Heart left ventricle (tissue), 16 donors: ENCODE results near the gene SEPTIN5. TPM values are rescaled to one million over a fixed set of nuclear protein-coding genes. Genes with fewer than 3 reads are reported as not detected.
A peak's percentile ranks its signal among the peaks of the same experiment; 100 is the strongest.

Experiments
- ATAC-seq, 4 donors: fragments of 200-7000 bp; cut with Tn5 transposase; one replicate each; pipeline ENCODE4 v1.9.1; 2020 to 2022; ENCODE audit warnings: moderate library complexity in 4 of 4, mild to moderate bottlenecking in 3 of 4, moderate number of reproducible peaks in 1 of 4
- DNase-seq, 5 donors: peaks; one replicate each; pipeline ENCODE4 v3.0.0-alpha.2; 2020
- H3K27ac ChIP-seq, 12 donors: fragments of 200-600 bp; sonication (generic) in 4 of 12; one replicate each; pipeline versions ENCODE4 v1.5.0 to v1.8.0; 2016 to 2022; ENCODE audit warnings: mild to moderate bottlenecking in 2 of 12
- H3K27me3 ChIP-seq, 9 donors: fragments of 200-600 bp; sonication (generic) in 2 of 9; one replicate each; pipeline versions ENCODE4 v1.5.1 to v1.8.0; 2016 to 2022; ENCODE audit warnings: mild to moderate bottlenecking in 3 of 9
- H3K36me3 ChIP-seq, 9 donors: fragments of 200-600 bp; sonication (generic) in 2 of 9; one replicate each; pipeline versions ENCODE4 v1.5.0 to v1.8.0; 2018 to 2022; ENCODE audit warnings: mild to moderate bottlenecking in 2 of 9
- H3K4me1 ChIP-seq, 12 donors: fragments of 200-600 bp; sonication (generic) in 4 of 12; one replicate each; pipeline versions ENCODE4 v1.5.0 to v1.8.0; 2016 to 2022; ENCODE audit warnings: mild to moderate bottlenecking in 3 of 12
- H3K4me3 ChIP-seq, 12 donors: fragments of 200-600 bp; sonication (generic) in 4 of 12; one replicate each; pipeline versions ENCODE4 v1.5.0 to v1.8.0; 2017 to 2022; ENCODE audit warnings: mild to moderate bottlenecking in 9 of 12, moderate library complexity in 4 of 12
- H3K9me3 ChIP-seq, 12 donors: fragments of 200-600 bp; sonication (generic) in 4 of 12; one replicate each; pipeline versions ENCODE4 v1.5.0 to v1.8.0; 2016 to 2022; ENCODE audit warnings: mild to moderate bottlenecking in 1 of 12
- CTCF ChIP-seq, 12 donors: fragments of 200-600 bp; sonication (generic) in 4 of 12; IDR thresholded peaks; one replicate each; pipeline versions ENCODE4 v1.5.0 to v1.8.0; 2018 to 2022; ENCODE audit warnings: antibody characterized with exemption in 12 of 12, mild to moderate bottlenecking in 5 of 12
- POLR2A ChIP-seq, 2 donors: fragments of 450-650 bp; IDR thresholded peaks; one replicate each; pipeline ENCODE4 v1.6.1; 2017; ENCODE audit warnings: antibody characterized with exemption in 2 of 2, mild to moderate bottlenecking in 2 of 2, moderate library complexity in 2 of 2
- WGBS, 4 donors: extraction: QIAGEN DNeasy Blood & Tissue Kit in 2 of 4; methylation state at CpG; one replicate each; pipeline versions ENCODE4 v1.1.5 to v1.1.7; 2013 to 2018; 5-methylcytosine and 5-hydroxymethylcytosine counted together
- intact Hi-C, 10 donors: fragments of 100-400 bp; cut with DNase I; formaldehyde crosslinking; loops; one replicate each; pipeline versions ENCODE4 v1.11.1 to v1.14.2; 2022
- polyA plus RNA-seq, 2 donors: library from polyadenylated mRNA; stranded (reverse); fragments of 200-250 nt; gene quantifications; one replicate each; pipeline ENCODE4 v1.2.3, GENCODE V29; 2013
- total RNA-seq, 9 donors: library from RNA; depleted of rRNA in 2 of 9; stranded (reverse); fragments of >200 nt in 2 of 9; fragmentation: NEBNext Ultra II Directional in 3 of 9; extraction: Animal tissue kit (Norgen Biotek cat#: 25700) in 3 of 9; gene quantifications; one replicate each; pipeline versions ENCODE4 v1.1.0 to v1.2.4, GENCODE V29; 2016 to 2023
- donor health status: ischemic (EF 13 %, LVEDD 7.1; RV severe dilation, severe dysfunction).
- donor health status: healthy with polysubstance abuse.
- donor health status: DM: no; HTN: yes; CAD: no.
- donor health status: DM: no; HTN: no; CAD: no.
- donor health status: ischemic (EF 25% LVEDD 6.9; RV normal size, moderate dysfunction).
- donor health status: ischemic (EF 25% LVEDD 5.7; RV mildly dilated, moderate dysfunction).
- donor health status: healthy.
- donor health status: DM: yes; HTN: yes; CAD: no.
- donor health status: ischemic (EF 35%, LVEDD 5.7; RV mildly dilated, moderate dysfunction).
- donor health status: nonischemic (EF 11% LVEDD 7.7; RV severe dilation, severe dysfunction).
- donor health status: DM: yes; HTN: yes; CAD: no.
- donor health status: PGD.
- donor health status: ischemic (EF 29% LVEDD 5.4; RV normal size, mild dysfunction).
- donor health status: nonischemic (EF 23%, LVEDD 6.1; RV moderate dilation, normal function).

The SEPTIN5 gene
- total and polyA plus RNA-seq, 11 donors = 75.7 to 272 (median 127) TPM

- H3K9me3 ChIP-seq = no peaks in the 10 kb centered on the region
- ATAC-seq (peak; percentile 87 to 95 (median 92)), DNase-seq (peak; percentile 75 to 92 (median 78))
- intact Hi-C loops = loop anchor here in 1 of 10 donors (5.0 kb wide), 1 partner anchor 107 kb away; the partner anchor contains the start of genes GNB1L and RTL10
- TF ChIP-seq POLR2A (IDR thresholded peaks at IDR 0.05) (no peak), CTCF (IDR thresholded peaks at IDR 0.05) (no peak)
- H3K27ac ChIP-seq = peak overlapping the region in 9 of 12 donors; percentile 6 to 80 (median 46)
- H3K4me1 ChIP-seq = peaks cover 0 to 23% (median 11%) of the 10 kb centered on the region in 12 donors
- peaks cover 0 to 6% (median 0%) of the 10 kb centered on the region in 9 donors for H3K27me3 ChIP-seq
- no peak overlapping the region for H3K4me3 ChIP-seq
- 44 to 65% (median 48%) methylated on average over 13 to 24 of the region's 24 CpGs for WGBS, 4 donors
- no peaks in the 10 kb centered on the region for H3K36me3 ChIP-seq
Measured at GRCh38 chr22:19745155-19746101, 31.1 kb downstream of the SEPTIN5 start.

- no peak for ATAC-seq
- no peak overlapping the region for H3K27ac ChIP-seq
- 85 to 91% (median 89%) methylated on average over 3 to 13 of the region's 13 CpGs for WGBS, 4 donors
- H3K4me3 ChIP-seq = no peak overlapping the region
- no peaks in the 10 kb centered on the region for H3K9me3 ChIP-seq
- H3K36me3 ChIP-seq = no peaks in the 10 kb centered on the region
- no peak for DNase-seq
- TF ChIP-seq POLR2A (IDR thresholded peaks at IDR 0.05) (no peak), CTCF (IDR thresholded peaks at IDR 0.05) (no peak)
- peaks cover 0 to 23% (median 11%) of the 10 kb centered on the region in 12 donors for H3K4me1 ChIP-seq
- peaks cover 0 to 14% (median 0%) of the 10 kb centered on the region in 9 donors for H3K27me3 ChIP-seq
- intact Hi-C loops = loop anchor here in 1 of 10 donors (5.0 kb wide), 1 partner anchor 106 kb away; the partner anchor contains the start of genes GNB1L and RTL10
Measured at GRCh38 chr22:19746726-19747125, 32.4 kb downstream of the SEPTIN5 start.

GRCh38 chr22:19747551-19747950 is 33.2 kb downstream of the SEPTIN5 start:
- Histone ChIP-seq H3K36me3 (no peaks in the 10 kb centered on the region), H3K4me3 (no peak overlapping the region), H3K27ac (no peak overlapping the region), H3K9me3 (no peaks in the 10 kb centered on the region), H3K27me3 (peaks cover 0 to 18% (median 0%) of the 10 kb centered on the region in 9 donors), H3K4me1 (peaks cover 0 to 23% (median 11%) of the 10 kb centered on the region in 12 donors)
- 86 to 96% (median 89%) methylated on average over 9 to 12 of the region's 12 CpGs for WGBS, 4 donors
- no peak for ATAC-seq
- DNase-seq = no peak
- TF ChIP-seq POLR2A (IDR thresholded peaks at IDR 0.05) (no peak), CTCF (IDR thresholded peaks at IDR 0.05) (no peak)
- intact Hi-C loops = loop anchor here in 1 of 10 donors (5.0 kb wide), 1 partner anchor 105 kb away; the partner anchor contains the start of genes GNB1L and RTL10

DNA sequence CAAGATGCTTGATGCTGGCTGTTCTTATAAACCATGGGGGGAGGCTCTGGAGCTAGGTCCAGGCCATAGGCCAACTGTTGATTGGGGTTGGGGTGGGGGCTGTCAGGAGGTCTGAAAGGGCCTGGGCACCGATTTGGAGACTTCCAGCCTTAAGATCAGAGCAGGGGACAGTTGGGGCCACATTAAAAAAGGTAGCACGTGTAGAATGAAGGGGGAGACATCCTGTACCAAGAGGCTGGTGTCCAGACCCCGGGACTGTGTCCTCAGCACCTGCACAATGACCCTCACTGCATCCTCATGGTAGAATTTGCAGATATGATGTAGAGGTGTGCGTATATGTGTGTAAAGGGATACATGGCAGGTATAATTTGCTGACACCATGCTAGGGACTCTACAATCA is 33.8 kb downstream of the SEPTIN5 start:
- ATAC-seq = no peak
- intact Hi-C loops = loop anchor here in 1 of 10 donors (5.0 kb wide), 1 partner anchor 104 kb away; the partner anchor contains the start of genes GNB1L and RTL10
- 68 to 89% (median 73%) methylated on average over 4 of the region's 4 CpGs for WGBS, 4 donors
- Histone ChIP-seq H3K27me3 (peaks cover 0 to 18% (median 2%) of the 10 kb centered on the region in 9 donors), H3K9me3 (no peaks in the 10 kb centered on the region), H3K4me3 (no peak overlapping the region), H3K4me1 (peaks cover 0 to 23% (median 11%) of the 10 kb centered on the region in 12 donors), H3K27ac (no peak overlapping the region), H3K36me3 (no peaks in the 10 kb centered on the region)
- DNase-seq = no peak
- TF ChIP-seq CTCF (IDR thresholded peaks at IDR 0.05) (no peak), POLR2A (IDR thresholded peaks at IDR 0.05) (no peak)
